H7 (cell line): ENCODE results near the gene SART1. TPM values are rescaled to one million over a fixed set of nuclear protein-coding genes. Genes with fewer than 3 reads are reported as not detected.

ENCODE experiments used
- DNase-seq: peaks from one replicate; pipeline ENCODE4 v3.0.0; 2012
- H3K27me3 ChIP-seq: 2 replicates; pipeline ENCODE4 v1.6.0; 2011; ENCODE audit warnings: mild to moderate bottlenecking, low read length; ENCODE audit not compliant: control insufficient read depth, insufficient read depth
- H3K36me3 ChIP-seq: replicated peaks from 2 replicates; pipeline ENCODE4 v1.5.1; 2011; ENCODE audit warnings: low read length; ENCODE audit not compliant: control insufficient read depth, insufficient read depth
- H3K4me3 ChIP-seq: 2 replicates; pipeline ENCODE4 v1.5.1; 2011; ENCODE audit warnings: low read depth, mild to moderate bottlenecking, control low read depth, low read length, moderate library complexity; ENCODE audit not compliant: insufficient read depth
- total RNA-seq: library from RNA; depleted of rRNA; stranded (reverse); fragments of >200 nt; shearing (Covaris generic); gene quantifications from 2 replicates; pipeline ENCODE4 v1.2.3, GENCODE V29; 2014

SART1 gene
- total RNA-seq, 1 experiment from 2014 or later: 34.6 TPM

DNA sequence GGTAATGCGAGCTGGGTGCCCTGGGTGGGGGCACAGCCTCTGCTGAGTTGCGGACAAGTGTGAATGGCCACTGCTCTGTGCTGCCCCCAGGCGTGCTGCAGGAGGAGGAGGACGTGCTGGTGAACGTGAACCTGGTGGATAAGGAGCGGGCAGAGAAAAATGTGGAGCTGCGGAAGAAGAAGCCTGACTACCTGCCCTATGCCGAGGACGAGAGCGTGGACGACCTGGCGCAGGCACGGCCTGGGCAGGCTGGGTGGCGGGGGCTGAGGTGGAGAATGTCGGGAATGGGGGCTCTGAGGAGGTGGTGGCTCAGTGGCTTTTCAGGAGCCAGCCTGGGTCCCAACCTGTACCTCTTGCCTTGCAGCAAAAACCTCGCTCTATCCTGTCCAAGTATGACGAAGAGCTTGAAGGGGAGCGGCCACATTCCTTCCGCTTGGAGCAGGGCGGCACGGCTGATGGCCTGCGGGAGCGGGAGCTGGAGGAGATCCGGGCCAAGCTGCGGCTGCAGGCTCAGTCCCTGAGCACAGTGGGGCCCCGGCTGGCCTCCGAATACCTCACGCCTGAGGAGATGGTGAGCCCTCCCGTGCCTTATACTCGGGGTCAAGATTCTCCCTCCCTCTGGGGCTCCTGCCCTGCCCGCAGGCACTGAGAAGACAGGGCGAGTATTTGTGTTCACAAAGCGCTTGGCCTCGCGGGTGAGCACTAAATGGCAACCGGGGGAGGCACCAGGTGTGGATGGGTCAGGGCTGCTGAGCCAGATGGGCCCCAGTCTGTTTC is 4.6 kb downstream of the SART1 start:
- peak; percentile 53 for DNase-seq
- H3K27me3 ChIP-seq: no peaks in the 10 kb centered on the region
- peaks cover 36% of the 10 kb centered on the region for H3K36me3 ChIP-seq

DNA sequence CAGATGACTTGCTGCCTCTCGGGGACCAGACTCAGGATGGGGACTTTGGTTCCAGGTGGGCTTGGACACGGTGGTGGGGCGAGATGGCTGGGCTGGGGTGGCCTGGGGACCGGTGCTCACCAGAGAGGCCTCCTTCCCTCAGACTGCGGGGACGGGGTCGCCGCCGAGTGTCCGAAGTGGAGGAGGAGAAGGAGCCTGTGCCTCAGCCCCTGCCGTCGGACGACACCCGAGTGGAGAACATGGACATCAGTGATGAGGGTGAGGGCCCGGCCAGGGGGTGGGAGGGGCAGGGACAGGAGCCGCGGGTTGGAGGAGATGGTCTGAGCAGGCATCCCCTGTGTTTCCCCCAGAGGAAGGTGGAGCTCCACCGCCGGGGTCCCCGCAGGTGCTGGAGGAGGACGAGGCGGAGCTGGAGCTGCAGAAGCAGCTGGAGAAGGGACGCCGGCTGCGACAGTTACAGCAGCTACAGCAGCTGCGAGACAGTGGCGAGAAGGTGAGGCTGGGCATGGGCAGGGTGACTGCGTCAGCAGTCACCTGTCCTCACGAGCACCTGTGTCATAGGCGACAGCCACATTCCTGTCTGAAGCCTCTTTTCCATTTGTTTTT is 5.9 kb downstream of the SART1 start:
- peak; percentile 49 for DNase-seq
- peaks cover 36% of the 10 kb centered on the region for H3K36me3 ChIP-seq
- H3K4me3 ChIP-seq: no peak overlapping the region
- H3K27me3 ChIP-seq: no peaks in the 10 kb centered on the region

More for the DNA sequence above, 4.6 kb downstream of the SART1 start:
- no peak overlapping the region for H3K4me3 ChIP-seq

DNA sequence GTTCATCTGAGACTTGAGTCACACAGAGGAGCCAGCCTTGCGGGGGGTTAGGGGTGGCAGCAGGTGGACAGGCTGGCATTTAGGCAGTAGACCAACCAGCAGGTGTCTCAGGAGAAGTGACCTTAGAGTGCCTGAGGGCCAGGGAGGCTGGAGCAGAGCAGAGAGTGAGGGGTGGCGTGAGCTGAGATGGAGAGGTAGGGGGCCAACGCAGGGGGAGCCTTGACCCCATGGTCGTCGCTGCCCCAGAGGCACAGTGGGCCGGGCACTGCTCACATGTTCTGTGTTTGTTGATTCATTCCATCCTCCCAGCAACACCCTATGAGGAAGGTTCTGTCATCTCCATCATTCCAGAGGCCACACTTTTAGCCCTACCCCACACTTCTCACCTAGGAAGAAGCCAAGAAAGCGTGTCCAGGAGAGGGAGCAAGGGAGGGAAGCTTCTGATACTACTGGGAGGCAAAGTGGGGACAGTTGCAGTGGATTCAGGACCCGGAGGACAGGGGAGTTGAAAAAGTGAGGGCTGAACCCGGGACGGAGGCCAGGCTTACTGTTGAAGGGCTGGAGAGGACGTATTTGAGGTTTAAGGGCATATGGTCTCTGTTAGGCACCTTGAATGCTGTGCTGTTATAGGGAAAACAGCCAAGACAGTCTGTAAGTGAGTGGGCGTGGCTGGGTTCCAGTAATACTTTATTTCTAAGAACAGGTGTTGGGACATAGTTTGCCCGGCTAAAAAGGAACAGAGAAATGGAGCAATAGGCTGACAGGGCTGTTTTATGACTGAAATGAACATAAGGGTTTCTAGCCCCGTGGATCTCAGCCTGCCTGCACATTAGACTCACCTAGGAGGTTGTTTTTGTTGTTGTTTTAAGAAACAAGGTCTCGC is 7.3 kb downstream of the SART1 start:
- Histone ChIP-seq H3K27me3 (no peaks in the 10 kb centered on the region), H3K4me3 (no peak overlapping the region), H3K36me3 (peaks cover 36% of the 10 kb centered on the region)
- no peak for DNase-seq

DNA sequence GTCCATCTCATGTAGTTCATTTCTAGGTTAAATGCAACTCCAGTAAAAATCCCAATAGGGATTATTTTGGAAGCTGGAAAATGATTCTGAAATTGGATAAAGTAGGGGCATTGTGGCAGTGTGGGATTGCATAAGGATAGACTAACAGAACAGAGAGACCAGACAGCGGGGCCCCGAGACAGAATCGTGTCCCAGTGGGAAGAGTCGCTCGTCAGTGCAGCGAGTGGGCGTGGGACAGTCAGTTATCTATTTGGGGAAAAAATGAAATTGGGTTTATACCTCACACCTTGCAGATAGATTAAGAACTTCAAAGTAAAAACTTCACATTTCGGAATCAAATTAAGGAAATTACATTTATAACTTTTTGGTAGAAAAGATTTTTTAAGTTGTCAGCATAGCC is 10.6 kb downstream of the SART1 start:
- peaks cover 11% of the 10 kb centered on the region for H3K36me3 ChIP-seq
- H3K27me3 ChIP-seq: no peaks in the 10 kb centered on the region
- no peak for DNase-seq
- H3K4me3 ChIP-seq: no peak overlapping the region

DNA sequence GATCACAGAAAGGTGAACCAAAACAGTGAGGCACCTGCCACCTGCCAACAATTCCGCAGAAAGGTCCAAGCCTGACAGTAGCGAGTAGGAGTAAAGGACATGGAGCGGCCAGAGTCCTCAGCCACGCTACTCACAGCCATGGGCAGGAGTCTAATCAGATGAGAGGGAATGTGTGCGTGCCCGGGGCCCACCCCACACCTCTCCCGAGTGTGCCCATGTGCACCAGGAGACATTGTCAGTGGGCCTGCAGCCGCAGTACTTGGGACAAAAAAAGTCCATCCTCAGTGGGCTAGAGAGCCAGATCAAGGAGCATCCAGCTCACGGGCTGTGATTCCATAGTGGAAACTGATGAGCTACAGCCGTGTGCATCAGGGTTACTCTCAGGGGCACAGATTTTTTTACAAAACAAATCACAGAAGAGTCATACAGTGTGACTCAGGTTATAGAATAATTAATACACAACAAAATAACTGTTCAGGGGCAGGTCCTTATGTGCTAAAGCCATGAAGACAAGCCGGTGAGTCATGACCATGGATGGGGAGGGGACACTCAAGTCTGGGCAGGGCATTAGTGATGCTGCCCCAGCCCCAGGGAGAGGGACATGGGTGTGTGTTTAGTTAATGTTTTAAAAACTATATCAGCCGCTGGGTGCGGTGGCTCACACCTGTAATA is 12.0 kb downstream of the SART1 start:
- DNase-seq: no peak

DNA sequence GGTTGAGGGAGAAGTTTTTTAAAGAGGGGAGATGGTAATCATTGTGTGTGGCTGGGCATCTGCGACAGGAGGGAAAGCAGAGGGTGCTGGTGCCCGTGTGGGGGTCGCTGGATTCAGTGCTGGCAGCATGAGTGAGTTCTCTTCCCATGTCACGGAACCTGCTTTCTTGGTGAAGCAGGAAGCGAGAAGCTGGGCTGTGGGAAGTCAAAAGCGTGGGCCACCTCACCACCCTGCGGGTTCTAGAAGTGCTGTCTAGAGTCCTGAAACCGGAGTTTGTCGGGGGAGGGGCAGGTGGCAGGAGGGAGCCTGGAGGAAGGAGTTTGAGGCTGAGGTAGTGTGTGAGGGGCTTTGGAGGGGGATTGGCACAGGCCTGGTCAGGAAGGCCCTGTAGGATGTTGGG is 14.2 kb downstream of the SART1 start:
- Histone ChIP-seq H3K4me3 (no peak overlapping the region), H3K36me3 (peaks cover 6% of the 10 kb centered on the region), H3K27me3 (no peaks in the 10 kb centered on the region)
- no peak for DNase-seq

More for the DNA sequence above, 12.0 kb downstream of the SART1 start:
- H3K36me3 ChIP-seq: peaks cover 8% of the 10 kb centered on the region
- H3K27me3 ChIP-seq: no peaks in the 10 kb centered on the region
- H3K4me3 ChIP-seq: no peak overlapping the region

DNA sequence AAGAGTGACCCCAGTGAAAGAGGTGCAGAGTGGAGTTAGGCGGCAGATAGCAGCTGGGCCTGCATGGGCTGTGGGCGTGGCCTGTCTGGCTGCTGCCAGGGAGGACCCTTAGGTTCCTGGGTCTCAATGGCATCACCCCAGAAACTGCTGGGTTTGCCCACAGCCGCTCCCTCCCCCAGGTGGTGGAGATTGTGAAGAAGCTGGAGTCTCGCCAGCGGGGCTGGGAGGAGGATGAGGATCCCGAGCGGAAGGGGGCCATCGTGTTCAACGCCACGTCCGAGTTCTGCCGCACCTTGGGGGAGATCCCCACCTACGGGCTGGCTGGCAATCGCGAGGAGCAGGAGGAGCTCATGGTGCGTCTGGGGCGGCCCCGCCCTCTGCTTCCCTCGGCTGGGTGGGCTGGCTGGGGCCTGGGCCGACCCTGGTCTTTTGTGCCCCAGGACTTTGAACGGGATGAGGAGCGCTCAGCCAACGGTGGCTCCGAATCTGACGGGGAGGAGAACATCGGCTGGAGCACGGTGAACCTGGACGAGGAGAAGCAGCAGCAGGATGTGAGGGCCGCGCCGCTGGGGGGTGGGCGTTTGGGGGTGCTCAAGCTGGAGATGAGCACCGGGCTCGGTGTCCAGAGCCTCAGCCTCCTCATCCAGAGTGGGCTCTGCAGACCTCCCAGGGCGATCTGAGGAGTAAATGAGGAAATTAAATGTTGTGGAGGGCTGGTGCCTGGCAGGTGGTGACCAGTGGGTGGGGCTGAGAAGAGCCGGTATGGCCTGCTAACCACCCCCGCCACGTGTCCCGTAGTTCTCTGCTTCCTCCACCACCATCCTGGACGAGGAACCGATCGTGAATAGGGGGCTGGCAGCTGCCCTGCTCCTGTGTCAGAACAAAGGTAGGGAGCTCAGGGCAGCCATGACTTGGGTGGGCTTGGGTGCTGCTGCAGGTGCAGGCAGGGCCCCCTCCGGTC is 15.0 kb downstream of the SART1 start:
- H3K4me3 ChIP-seq: no peak overlapping the region

DNA sequence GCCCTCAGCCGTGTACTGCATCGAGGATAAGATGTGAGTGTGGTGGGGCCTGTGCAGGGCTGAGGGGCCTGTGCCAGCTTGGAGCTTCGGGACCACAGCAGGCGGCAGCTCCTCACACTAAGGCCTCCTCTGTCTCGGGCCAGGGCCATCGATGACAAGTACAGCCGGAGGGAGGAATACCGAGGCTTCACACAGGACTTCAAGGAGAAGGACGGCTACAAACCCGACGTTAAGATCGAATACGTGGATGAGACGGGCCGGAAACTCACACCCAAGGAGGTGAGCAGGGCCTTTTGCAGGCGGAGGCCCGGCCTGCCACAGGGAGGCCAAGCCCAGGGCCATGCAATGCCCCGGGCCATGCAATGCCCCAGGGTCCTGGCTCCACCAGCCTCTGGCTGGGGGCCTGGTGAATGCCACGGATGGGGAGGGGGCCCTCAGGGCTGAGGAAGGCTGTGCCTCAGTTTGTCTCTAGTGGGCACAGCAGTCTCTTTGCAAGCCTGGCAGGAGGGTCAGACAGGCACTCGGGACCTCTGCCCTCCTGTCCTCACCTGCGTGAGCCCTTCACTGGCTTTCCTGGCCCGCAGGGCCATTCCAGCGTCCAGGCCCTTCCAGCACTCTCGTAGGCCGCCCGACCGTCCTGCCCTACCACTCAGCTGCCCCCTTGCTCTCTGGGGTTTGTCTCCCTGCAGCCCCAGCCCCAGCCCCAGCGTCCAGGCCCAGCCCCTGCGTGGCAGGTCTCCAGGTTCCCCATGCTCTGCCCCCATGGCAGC is 16.3 kb downstream of the SART1 start:
- Histone ChIP-seq H3K4me3 (no peak overlapping the region), H3K36me3 (peaks cover 6% of the 10 kb centered on the region), H3K27me3 (no peaks in the 10 kb centered on the region)
- peak; percentile 34 for DNase-seq

More for the DNA sequence above, 15.0 kb downstream of the SART1 start:
- no peaks in the 10 kb centered on the region for H3K27me3 ChIP-seq
- H3K36me3 ChIP-seq: peaks cover 6% of the 10 kb centered on the region
- DNase-seq: peak; percentile 39

DNA sequence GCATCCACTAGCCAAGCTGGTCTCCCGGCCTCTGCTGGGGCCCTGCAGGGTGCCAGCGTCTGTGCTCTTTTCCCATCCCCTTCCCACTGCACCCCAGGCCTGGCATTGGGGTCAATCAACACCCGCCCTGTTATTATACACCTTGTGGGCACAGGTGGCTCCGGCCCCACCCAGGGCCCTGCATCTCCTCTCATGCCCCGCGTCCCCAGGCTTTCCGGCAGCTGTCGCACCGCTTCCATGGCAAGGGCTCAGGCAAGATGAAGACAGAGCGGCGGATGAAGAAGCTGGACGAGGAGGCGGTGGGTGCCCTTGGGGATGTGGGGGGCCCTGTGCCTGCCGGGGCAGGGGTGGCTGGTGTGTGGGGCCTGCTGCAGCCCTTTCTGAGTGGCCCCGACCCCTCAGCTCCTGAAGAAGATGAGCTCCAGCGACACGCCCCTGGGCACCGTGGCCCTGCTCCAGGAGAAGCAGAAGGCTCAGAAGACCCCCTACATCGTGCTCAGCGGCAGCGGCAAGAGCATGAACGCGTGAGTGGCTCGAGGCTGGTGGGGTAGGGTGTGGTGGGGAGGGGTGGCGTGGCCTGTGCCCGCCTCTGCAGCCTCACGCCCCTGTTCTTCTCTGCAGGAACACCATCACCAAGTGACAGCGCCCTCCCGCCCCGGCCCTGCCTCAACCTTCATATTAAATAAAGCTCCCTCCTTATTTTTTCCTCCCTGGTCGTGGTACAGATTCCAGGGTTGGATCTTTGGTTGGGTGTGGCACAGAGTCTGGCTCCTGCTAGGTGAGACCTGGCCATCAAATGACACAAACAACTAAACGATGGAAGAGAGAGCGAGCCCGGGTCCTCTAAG is 17.1 kb downstream of the SART1 start:
- no peak overlapping the region for H3K4me3 ChIP-seq
- DNase-seq: peak; percentile 32
- peaks cover 4% of the 10 kb centered on the region for H3K36me3 ChIP-seq
- H3K27me3 ChIP-seq: no peaks in the 10 kb centered on the region

DNA sequence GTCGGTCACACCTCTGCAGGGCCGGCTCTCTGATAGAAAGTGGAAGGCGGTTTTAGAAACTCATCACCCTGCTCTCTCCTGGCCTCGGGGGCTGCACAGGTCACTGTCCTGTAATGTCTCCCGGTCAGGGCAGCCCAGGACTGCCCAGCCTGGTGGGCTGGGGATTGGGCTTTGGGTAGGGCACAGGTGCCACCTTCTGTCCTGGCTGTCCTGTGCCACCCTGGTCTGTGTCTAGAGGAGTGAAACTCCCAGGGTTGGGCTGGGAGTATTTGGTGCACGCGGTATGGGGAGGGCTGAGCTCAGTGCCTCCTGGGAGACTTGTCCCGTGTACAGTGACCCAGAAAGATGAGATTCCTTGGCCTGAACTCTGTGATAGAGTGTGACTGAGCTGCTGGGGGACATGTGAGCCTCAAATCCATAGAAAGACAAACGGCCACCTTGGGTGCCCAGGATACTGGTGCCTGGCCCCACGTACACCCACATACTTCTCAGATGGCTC is 17.8 kb downstream of the SART1 start:
- Histone ChIP-seq H3K4me3 (no peak overlapping the region), H3K36me3 (peaks cover 4% of the 10 kb centered on the region), H3K27me3 (no peaks in the 10 kb centered on the region)
- DNase-seq: no peak

DNA sequence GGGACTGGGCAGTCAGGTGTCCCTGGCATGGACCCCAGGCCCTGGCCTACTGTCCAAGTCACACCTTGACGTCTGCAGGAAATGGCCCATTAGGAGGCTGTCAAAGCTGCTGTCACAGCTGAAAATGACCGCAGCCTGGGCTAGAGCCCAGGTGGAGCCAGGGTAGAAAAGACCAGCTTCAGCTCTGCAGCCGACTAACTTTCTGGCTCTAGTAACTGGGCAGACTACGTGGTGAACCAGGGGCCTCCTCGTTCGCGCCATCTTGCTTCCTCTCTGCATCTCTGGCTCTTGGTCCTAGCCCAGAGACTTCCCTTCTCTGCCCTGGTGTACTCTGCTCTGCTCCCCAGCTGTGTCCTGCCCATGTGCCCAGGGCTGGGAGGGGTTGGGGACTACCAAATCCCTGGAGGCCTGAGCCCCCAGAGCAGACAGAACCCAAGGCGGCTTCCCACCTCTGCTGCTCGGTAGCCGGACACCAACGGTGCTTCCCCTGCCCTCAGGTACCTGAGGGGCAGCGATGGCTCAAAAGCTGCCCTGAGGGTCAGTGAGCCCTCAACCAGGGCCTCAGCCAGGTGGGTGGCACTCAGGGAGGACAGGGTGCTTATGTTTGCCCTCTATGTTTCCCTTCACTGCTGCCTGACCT is 19.7 kb downstream of the SART1 start:
- Histone ChIP-seq H3K27me3 (no peaks in the 10 kb centered on the region), H3K36me3 (peaks cover 4% of the 10 kb centered on the region), H3K4me3 (no peak overlapping the region)
- peak; percentile 31 for DNase-seq
